ENCODE measurements around the gene DHRS1.

DHRS1 gene

GRCh38 chr14:24299255-24300191 lies at the start of gene DHRS1, which contains the start of gene NOP9 (continued):
- peak; percentile 70 for TF ChIP-seq ZBTB11 (tag by site-specific recombination; conservative IDR thresholded peaks at IDR 0.05; ENCODE audit: low read depth)
- peak; percentile 79 for TF ChIP-seq PATZ1 (tag by site-specific recombination; IDR thresholded peaks at IDR 0.05)
- TF ChIP-seq ZNF639 (tag by site-specific recombination; IDR thresholded peaks at IDR 0.05), result peak; percentile 38; the same call in 1 of the 2 replicates
- TF ChIP-seq, protein P1, sequence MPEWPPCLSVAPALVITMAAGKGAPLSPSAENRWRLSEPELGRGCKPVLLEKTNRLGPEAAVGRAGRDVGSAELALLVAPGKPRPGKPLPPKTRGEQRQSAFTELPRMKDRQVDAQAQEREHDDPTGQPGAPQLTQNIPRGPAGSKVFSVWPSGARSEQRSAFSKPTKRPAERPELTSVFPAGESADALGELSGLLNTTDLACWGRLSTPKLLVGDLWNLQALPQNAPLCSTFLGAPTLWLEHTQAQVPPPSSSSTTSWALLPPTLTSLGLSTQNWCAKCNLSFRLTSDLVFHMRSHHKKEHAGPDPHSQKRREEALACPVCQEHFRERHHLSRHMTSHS (tag by site-specific recombination; IDR thresholded peaks at IDR 0.05), result no peak
- TF ChIP-seq ZNF335 (tag by site-specific recombination; conservative IDR thresholded peaks at IDR 0.05), result peak; percentile 65
- TF ChIP-seq KLF10 (tag by site-specific recombination; IDR thresholded peaks at IDR 0.05), result peak; percentile 98
- TF ChIP-seq ZNF610 (tag by site-specific recombination; IDR thresholded peaks at IDR 0.05; ENCODE audit: borderline replicate concordance), result 0 out of 2 replicates have a peak, but pooled peaks have one; percentile 15
- TF ChIP-seq SP7 (tag by site-specific recombination; IDR thresholded peaks at IDR 0.05), result peak; percentile 57; the same call in 1 of the 2 replicates
- no peak for TF ChIP-seq ZIC2 (tag by site-specific recombination; IDR thresholded peaks at IDR 0.05)
- 0 out of 2 replicates have a peak, but pooled peaks have one; percentile 27 for TF ChIP-seq INSM2 (tag by site-specific recombination; IDR thresholded peaks at IDR 0.05)
- TF ChIP-seq ZBTB10 (tag by site-specific recombination; IDR thresholded peaks at IDR 0.05), result peak; percentile 71
- TF ChIP-seq, protein P2, sequence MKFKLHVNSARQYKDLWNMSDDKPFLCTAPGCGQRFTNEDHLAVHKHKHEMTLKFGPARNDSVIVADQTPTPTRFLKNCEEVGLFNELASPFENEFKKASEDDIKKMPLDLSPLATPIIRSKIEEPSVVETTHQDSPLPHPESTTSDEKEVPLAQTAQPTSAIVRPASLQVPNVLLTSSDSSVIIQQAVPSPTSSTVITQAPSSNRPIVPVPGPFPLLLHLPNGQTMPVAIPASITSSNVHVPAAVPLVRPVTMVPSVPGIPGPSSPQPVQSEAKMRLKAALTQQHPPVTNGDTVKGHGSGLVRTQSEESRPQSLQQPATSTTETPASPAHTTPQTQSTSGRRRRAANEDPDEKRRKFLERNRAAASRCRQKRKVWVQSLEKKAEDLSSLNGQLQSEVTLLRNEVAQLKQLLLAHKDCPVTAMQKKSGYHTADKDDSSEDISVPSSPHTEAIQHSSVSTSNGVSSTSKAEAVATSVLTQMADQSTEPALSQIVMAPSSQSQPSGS (tag by site-specific recombination; IDR thresholded peaks at IDR 0.05; ENCODE audit: low read depth), result peak; percentile 94
- TF ChIP-seq KLF1 (tag by site-specific recombination; IDR thresholded peaks at IDR 0.05), result peak; percentile 87
- TF ChIP-seq ZXDB (tag by site-specific recombination; IDR thresholded peaks at IDR 0.05), result peak; percentile 76

Measured in HEK293 (cell line).